Measurements from ENCODE around the gene BCR.

GRCh38 chr22:23176645-23177027, 3.7 kb upstream of the BCR start:
- TF ChIP-seq SMC3 (conservative IDR thresholded peaks at IDR 0.05; ENCODE audit: poor library complexity) (no peak), CTCF (IDR thresholded peaks at IDR 0.05; ENCODE audit: poor library complexity, severe bottlenecking) (no peak), MXI1 (conservative IDR thresholded peaks at IDR 0.05; ENCODE audit: poor library complexity, severe bottlenecking) (no peak), POLR2AphosphoS5 (IDR thresholded peaks at IDR 0.05) (no peak), EZH2 (IDR thresholded peaks at IDR 0.05; ENCODE audit: borderline replicate concordance, insufficient read depth, low read length, poor library complexity, severe bottlenecking) (no peak)
